GM19455 (cell line): ENCODE data around the gene STAT5B.
A peak's percentile ranks its signal among the peaks of the same experiment; 100 is the strongest.
"Not testable (repeated sequence)": the region's sequence is repeated elsewhere in the genome, so short reads cannot be mapped to it uniquely, and the experiment has no call there.

ENCODE experiments used
- ATAC-seq: cut with Tn5 transposase; IDR thresholded peaks from one replicate; pipeline ENCODE4 v1.9.1; 2021; ENCODE audit not compliant: unreplicated experiment

The STAT5B gene

GRCh38 chr17:42276359-42276608 lies at the start of gene STAT5B:
STAT5B (minus strand) TSS chr17:42276391; CDS start chr17:42232127, 44,264 bp downstream.
- no peak for ATAC-seq

GRCh38 chr17:42325026-42325425 lies 48.8 kb upstream of the STAT5B start:
- no peak for ATAC-seq

GRCh38 chr17:42323268-42323773 lies 47.1 kb upstream of the STAT5B start:
- no peak for ATAC-seq

GRCh38 chr17:42322382-42323267 lies 46.4 kb upstream of the STAT5B start:
- peak; percentile 63 for ATAC-seq

- no peak for ATAC-seq
These were observed 45.4 kb upstream of the STAT5B start for GRCh38 chr17:42321555-42321954.

- ATAC-seq = not testable (repeated sequence)
These were observed 41.8 kb upstream of the STAT5B start for GRCh38 chr17:42317967-42318366.

- ATAC-seq = no peak
These were observed 41.2 kb upstream of the STAT5B start for GRCh38 chr17:42317266-42317845.

GRCh38 chr17:42316755-42317154 lies 40.6 kb upstream of the STAT5B start:
- ATAC-seq = no peak

GRCh38 chr17:42315402-42316156 lies 39.4 kb upstream of the STAT5B start:
- no peak for ATAC-seq

GRCh38 chr17:42313773-42314566 lies 37.8 kb upstream of the STAT5B start:
- ATAC-seq = no peak

- no peak for ATAC-seq
These were observed 37.2 kb upstream of the STAT5B start for GRCh38 chr17:42313389-42313772.

GRCh38 chr17:42312285-42313130 lies 36.3 kb upstream of the STAT5B start:
- ATAC-seq = no peak

GRCh38 chr17:42312035-42312284 lies 35.8 kb upstream of the STAT5B start:
- ATAC-seq = no peak

- no peak for ATAC-seq
These were observed 35.2 kb upstream of the STAT5B start for GRCh38 chr17:42311240-42312034.

- no peak for ATAC-seq
These were observed 34.6 kb upstream of the STAT5B start for GRCh38 chr17:42310787-42311215.

- ATAC-seq = no peak
These were observed 34.0 kb upstream of the STAT5B start for GRCh38 chr17:42309986-42310786.

- ATAC-seq = no peak
These were observed 33.0 kb upstream of the STAT5B start for GRCh38 chr17:42309142-42309541.

GRCh38 chr17:42308446-42308845 lies 32.3 kb upstream of the STAT5B start:
- no peak for ATAC-seq
